ENCODE data around the gene GTF3A.

Gene GTF3A

DNA sequence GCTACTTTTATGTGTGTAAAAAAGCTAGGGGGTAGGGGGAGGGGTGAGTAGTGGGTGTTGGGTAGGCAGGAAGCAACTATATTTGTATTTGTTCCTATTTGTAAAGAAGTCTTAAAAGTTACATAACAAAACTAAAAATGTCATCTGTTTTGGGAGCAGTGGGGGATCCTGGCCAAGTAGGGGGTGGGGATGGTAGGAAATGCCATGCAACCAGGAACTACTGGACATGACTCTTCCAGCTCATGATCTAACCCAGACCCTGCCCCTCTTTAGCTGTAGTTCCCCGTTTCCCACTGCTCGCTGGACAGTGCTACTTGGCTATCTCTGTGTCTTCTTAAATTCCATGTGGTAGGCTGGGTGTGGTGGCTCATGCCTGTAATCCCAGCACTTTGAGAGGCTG, 3.2 kb downstream of the GTF3A start:
- TF ChIP-seq, protein P1, sequence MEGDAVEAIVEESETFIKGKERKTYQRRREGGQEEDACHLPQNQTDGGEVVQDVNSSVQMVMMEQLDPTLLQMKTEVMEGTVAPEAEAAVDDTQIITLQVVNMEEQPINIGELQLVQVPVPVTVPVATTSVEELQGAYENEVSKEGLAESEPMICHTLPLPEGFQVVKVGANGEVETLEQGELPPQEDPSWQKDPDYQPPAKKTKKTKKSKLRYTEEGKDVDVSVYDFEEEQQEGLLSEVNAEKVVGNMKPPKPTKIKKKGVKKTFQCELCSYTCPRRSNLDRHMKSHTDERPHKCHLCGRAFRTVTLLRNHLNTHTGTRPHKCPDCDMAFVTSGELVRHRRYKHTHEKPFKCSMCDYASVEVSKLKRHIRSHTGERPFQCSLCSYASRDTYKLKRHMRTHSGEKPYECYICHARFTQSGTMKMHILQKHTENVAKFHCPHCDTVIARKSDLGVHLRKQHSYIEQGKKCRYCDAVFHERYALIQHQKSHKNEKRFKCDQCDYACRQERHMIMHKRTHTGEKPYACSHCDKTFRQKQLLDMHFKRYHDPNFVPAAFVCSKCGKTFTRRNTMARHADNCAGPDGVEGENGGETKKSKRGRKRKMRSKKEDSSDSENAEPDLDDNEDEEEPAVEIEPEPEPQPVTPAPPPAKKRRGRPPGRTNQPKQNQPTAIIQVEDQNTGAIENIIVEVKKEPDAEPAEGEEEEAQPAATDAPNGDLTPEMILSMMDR (IDR thresholded peaks at IDR 0.05; ENCODE audit: insufficient read depth, low read length, poor library complexity, severe bottlenecking): no peak
- peaks cover 15% of the 10 kb centered on the region for H3K36me3 ChIP-seq (ENCODE audit: control insufficient read depth, insufficient read depth, low read length)

DNA sequence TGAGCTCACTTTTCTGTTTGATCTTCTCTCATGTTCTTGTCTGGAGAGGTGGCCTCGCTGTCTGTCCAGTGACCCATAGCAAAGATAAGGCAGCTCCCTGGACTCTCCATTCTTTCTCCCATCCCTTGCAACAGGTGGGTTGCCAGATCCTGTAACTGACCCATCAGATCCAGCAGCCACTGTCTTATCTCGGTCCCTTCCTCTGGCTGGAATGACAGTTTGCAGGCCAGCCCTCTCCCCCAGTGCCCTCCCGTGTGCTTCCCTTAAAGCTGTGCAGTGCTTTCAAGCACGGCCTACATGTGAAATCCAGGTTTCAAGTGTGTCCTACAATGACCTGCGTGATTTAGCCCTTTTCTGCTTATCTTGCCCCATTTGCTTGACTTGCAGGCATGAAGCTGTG, 3.7 kb downstream of the GTF3A start:
- Histone ChIP-seq H3K27me3 (replicated peaks; ENCODE audit: control insufficient read depth, insufficient read depth, low read length) (no peaks in the 10 kb centered on the region), H3K4me3 (replicated peaks; ENCODE audit: low read depth, low read length) (no peak overlapping the region), H3K36me3 (ENCODE audit: control insufficient read depth, insufficient read depth, low read length) (peaks cover 15% of the 10 kb centered on the region)
- DNase-seq (ENCODE audit: extremely low read depth, insufficient read length): no peak
- TF ChIP-seq, protein P1 (IDR thresholded peaks at IDR 0.05; ENCODE audit: insufficient read depth, low read length, poor library complexity, severe bottlenecking): no peak

More for the DNA sequence above, 3.2 kb downstream of the GTF3A start:
- no peak for DNase-seq (ENCODE audit: extremely low read depth, insufficient read length)
- Histone ChIP-seq H3K4me3 (replicated peaks; ENCODE audit: low read depth, low read length) (no peak overlapping the region), H3K27me3 (replicated peaks; ENCODE audit: control insufficient read depth, insufficient read depth, low read length) (no peaks in the 10 kb centered on the region)

DNA sequence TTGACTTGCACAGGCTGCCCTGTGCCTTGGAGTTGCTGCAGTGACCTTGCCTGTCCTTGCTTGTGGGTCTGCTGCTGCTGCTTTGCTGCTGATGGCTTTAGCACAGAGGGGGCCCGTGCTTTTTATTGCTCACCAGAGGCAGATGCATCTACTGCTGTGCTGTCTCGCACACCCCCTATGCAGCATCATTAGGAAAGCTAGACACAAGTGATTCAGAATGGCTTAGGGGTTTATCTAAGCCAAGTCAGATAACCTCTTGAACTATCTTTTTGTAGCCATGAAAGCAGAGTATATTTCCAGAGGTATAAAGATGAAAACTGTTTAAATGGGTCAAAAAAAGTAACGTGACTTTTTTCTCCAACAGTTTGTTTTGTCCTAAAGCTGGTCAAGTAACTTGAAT, 7.8 kb downstream of the GTF3A start:
- Histone ChIP-seq H3K27me3 (replicated peaks; ENCODE audit: control insufficient read depth, insufficient read depth, low read length) (no peaks in the 10 kb centered on the region), H3K4me3 (replicated peaks; ENCODE audit: low read depth, low read length) (no peak overlapping the region), H3K36me3 (ENCODE audit: control insufficient read depth, insufficient read depth, low read length) (peaks cover 25% of the 10 kb centered on the region)
- DNase-seq (ENCODE audit: extremely low read depth, insufficient read length): no peak
- TF ChIP-seq, protein P1 (IDR thresholded peaks at IDR 0.05; ENCODE audit: insufficient read depth, low read length, poor library complexity, severe bottlenecking): no peak

DNA sequence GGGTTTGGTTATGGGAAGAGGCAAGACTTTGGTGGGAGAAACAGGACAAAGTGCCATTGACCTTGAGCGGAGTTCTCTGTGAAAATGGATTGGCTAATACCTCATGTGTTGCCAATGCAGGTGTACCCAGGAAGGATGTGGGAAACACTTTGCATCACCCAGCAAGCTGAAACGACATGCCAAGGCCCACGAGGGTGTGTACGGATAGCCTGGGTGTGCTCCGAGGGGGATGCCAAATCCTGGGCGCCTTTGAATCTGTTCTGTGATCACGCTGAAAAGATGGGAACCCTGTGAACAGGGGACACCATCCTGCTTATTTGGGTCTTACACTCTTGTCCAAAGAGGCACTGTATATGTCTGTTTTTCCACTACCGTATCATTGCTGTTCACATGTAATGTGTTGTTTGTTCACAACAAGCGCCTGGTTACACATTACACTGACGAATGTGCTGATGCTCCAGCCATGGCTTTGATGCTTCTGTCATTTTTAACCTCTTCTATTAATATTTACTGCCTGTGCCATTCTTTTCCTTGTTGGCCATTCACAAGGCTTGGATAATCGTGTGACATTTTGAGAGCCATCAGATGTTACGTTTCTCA, 8.3 kb downstream of the GTF3A start:
- Histone ChIP-seq H3K36me3 (ENCODE audit: control insufficient read depth, insufficient read depth, low read length) (peaks cover 25% of the 10 kb centered on the region), H3K27me3 (replicated peaks; ENCODE audit: control insufficient read depth, insufficient read depth, low read length) (no peaks in the 10 kb centered on the region), H3K4me3 (replicated peaks; ENCODE audit: low read depth, low read length) (no peak overlapping the region)
- TF ChIP-seq, protein P1 (IDR thresholded peaks at IDR 0.05; ENCODE audit: insufficient read depth, low read length, poor library complexity, severe bottlenecking): no peak
- no peak for DNase-seq (ENCODE audit: extremely low read depth, insufficient read length)

DNA sequence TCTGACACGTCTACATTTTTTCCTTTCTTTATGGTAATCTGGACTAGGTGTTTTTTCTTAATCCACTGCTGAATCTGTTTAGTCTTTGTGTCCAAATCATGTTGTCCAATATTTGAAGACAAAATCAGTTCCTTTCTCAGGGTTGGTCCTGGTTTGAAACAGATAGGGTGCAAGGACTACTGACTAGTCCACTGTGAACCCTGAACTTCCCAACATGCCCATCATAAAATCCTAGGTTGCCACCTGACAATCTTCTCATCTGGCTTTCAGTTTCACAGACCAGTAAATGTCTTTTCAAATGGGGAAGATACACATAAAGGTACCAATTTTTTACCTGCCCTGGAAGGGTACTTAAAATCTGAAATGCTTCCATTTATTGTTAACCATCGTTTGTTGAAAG, 12.7 kb downstream of the GTF3A start:
- H3K4me3 ChIP-seq (replicated peaks; ENCODE audit: low read depth, low read length): no peak overlapping the region
- H3K27me3 ChIP-seq (replicated peaks; ENCODE audit: control insufficient read depth, insufficient read depth, low read length): no peaks in the 10 kb centered on the region
- no peak for DNase-seq (ENCODE audit: extremely low read depth, insufficient read length)
- peaks cover 10% of the 10 kb centered on the region for H3K36me3 ChIP-seq (ENCODE audit: control insufficient read depth, insufficient read depth, low read length)
- TF ChIP-seq, protein P1 (IDR thresholded peaks at IDR 0.05; ENCODE audit: insufficient read depth, low read length, poor library complexity, severe bottlenecking): no peak

DNA sequence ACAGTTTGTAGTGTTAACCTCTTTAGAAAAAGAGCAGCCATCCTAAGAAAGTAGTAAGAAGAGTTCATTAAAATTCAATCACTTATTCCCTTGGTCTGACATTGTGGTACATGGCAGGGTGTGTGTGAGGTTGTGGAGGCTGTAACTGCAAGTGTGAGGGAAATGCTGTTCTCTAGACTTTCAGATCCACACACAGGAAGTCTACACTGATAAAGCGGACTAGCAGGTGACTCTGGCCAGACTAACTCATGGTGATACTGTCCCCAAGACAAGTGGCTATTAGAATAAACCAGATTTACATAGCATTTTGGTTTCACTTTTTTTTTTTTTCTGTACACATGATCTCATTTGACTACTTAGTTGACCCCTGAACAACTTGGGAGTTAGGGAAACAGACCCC, 16.0 kb downstream of the GTF3A start:
- Histone ChIP-seq H3K4me3 (replicated peaks; ENCODE audit: low read depth, low read length) (no peak overlapping the region), H3K27me3 (replicated peaks; ENCODE audit: control insufficient read depth, insufficient read depth, low read length) (no peaks in the 10 kb centered on the region), H3K36me3 (ENCODE audit: control insufficient read depth, insufficient read depth, low read length) (peaks cover 4% of the 10 kb centered on the region)
- TF ChIP-seq, protein P1 (IDR thresholded peaks at IDR 0.05; ENCODE audit: insufficient read depth, low read length, poor library complexity, severe bottlenecking): no peak
- DNase-seq (ENCODE audit: extremely low read depth, insufficient read length): no peak

Measured in GM06990 (cell line).